Measurements from ENCODE around the gene ZNF512B.

The ZNF512B gene

DNA sequence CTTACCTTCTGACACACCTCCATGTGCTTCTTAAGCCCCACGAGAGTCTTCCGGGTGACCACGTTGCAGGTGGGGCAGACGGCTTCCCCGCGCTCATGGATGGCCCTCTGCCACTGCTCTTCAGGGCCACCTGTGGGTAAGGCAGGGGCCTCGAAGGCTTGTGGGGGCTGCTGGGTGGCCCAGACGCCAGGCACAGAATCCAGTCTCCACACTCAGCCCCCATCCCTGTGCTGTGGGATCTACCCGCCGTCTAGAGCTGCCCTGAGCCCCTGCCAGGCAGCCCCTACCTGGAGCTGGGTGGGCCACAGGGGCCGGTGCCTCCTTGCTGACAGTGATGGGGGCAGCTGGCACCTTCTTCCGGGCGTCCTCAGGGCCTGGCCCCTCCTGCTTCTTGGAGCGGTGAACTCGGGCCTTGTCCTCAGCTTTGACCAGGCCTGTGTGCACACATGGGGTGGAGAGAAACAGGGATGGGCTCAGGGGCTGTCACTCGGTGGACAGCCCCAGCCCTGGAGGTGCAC lies 5.9 kb downstream of the ZNF512B start:
- no peaks in the 10 kb centered on the region for H4K20me1 ChIP-seq (ENCODE audit: insufficient read depth, low read length, poor library complexity, severe bottlenecking)
- H3K9ac ChIP-seq (ENCODE audit: low read depth, low read length, poor library complexity, severe bottlenecking) = no peak overlapping the region
- H3K27me3 ChIP-seq (ENCODE audit: insufficient read depth, low read length, poor library complexity, severe bottlenecking) = no peaks in the 10 kb centered on the region
- no peak overlapping the region for H2AFZ ChIP-seq (ENCODE audit: low read length)
- no peaks in the 10 kb centered on the region for H3F3A ChIP-seq (ENCODE audit: low read depth)
- no peaks in the 10 kb centered on the region for H3K36me3 ChIP-seq (ENCODE audit: insufficient read depth, low read length)
- H3K4me3 ChIP-seq (ENCODE audit: low read length, poor library complexity, severe bottlenecking) = no peak overlapping the region
- TF ChIP-seq, protein P1, sequence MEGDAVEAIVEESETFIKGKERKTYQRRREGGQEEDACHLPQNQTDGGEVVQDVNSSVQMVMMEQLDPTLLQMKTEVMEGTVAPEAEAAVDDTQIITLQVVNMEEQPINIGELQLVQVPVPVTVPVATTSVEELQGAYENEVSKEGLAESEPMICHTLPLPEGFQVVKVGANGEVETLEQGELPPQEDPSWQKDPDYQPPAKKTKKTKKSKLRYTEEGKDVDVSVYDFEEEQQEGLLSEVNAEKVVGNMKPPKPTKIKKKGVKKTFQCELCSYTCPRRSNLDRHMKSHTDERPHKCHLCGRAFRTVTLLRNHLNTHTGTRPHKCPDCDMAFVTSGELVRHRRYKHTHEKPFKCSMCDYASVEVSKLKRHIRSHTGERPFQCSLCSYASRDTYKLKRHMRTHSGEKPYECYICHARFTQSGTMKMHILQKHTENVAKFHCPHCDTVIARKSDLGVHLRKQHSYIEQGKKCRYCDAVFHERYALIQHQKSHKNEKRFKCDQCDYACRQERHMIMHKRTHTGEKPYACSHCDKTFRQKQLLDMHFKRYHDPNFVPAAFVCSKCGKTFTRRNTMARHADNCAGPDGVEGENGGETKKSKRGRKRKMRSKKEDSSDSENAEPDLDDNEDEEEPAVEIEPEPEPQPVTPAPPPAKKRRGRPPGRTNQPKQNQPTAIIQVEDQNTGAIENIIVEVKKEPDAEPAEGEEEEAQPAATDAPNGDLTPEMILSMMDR (conservative IDR thresholded peaks at IDR 0.05; ENCODE audit: low read length) = no peak
- TF ChIP-seq EZH2phosphoT487 (IDR thresholded peaks at IDR 0.05; ENCODE audit: borderline replicate concordance) = no peak
- H3K79me2 ChIP-seq (ENCODE audit: insufficient read depth, low read length) = peaks cover 6% of the 10 kb centered on the region; the same call in 1 of the 2 replicates
- H3K9me3 ChIP-seq (ENCODE audit: insufficient read depth, low read depth, low read length) = no peaks in the 10 kb centered on the region
- no peaks in the 10 kb centered on the region for H3K9me2 ChIP-seq (replicated peaks; ENCODE audit: low read depth, low read length)
- H3K4me1 ChIP-seq (ENCODE audit: insufficient read depth, low read length, poor library complexity, severe bottlenecking) = peaks cover 12% of the 10 kb centered on the region
- no peak overlapping the region for H3K4me2 ChIP-seq (ENCODE audit: low read depth, low read length, poor library complexity, severe bottlenecking)

DNA sequence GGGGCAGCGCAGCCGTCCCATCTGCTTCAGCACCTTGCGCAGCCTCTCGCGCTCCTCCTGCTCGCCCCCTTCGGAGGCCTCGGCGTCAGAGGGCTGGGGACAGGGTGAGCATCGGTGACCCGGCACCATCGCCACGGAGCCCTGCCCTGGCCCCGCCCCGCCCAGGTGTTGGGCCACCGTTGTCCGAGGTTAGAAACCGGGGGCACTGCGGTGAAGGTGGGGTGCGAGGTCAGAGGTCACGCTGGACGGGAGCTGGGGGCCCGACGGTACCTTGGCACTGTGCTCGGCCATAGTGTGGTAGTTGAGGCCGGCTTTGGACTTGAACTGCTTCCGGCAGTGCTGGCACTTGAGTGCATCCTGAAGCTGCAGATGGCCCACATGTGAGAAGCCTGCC lies 6.4 kb downstream of the ZNF512B start:
- Histone ChIP-seq H3K4me2 (ENCODE audit: low read depth, low read length, poor library complexity, severe bottlenecking) (no peak overlapping the region), H4K20me1 (ENCODE audit: insufficient read depth, low read length, poor library complexity, severe bottlenecking) (no peaks in the 10 kb centered on the region), H3K4me1 (ENCODE audit: insufficient read depth, low read length, poor library complexity, severe bottlenecking) (peaks cover 7% of the 10 kb centered on the region), H3K9ac (ENCODE audit: low read depth, low read length, poor library complexity, severe bottlenecking) (no peak overlapping the region), H3K27me3 (ENCODE audit: insufficient read depth, low read length, poor library complexity, severe bottlenecking) (no peaks in the 10 kb centered on the region), H3K36me3 (ENCODE audit: insufficient read depth, low read length) (no peaks in the 10 kb centered on the region), H3K79me2 (ENCODE audit: insufficient read depth, low read length) (peaks cover under 1% of the 10 kb centered on the region; the same call in 1 of the 2 replicates), H3K4me3 (ENCODE audit: low read length, poor library complexity, severe bottlenecking) (no peak overlapping the region), H3K9me2 (replicated peaks; ENCODE audit: low read depth, low read length) (no peaks in the 10 kb centered on the region), H3K9me3 (ENCODE audit: insufficient read depth, low read depth, low read length) (no peaks in the 10 kb centered on the region), H2AFZ (ENCODE audit: low read length) (no peak overlapping the region), H3F3A (ENCODE audit: low read depth) (no peaks in the 10 kb centered on the region)
- TF ChIP-seq, protein P1 (conservative IDR thresholded peaks at IDR 0.05; ENCODE audit: low read length) = no peak
- TF ChIP-seq EZH2phosphoT487 (IDR thresholded peaks at IDR 0.05; ENCODE audit: borderline replicate concordance) = no peak

DNA sequence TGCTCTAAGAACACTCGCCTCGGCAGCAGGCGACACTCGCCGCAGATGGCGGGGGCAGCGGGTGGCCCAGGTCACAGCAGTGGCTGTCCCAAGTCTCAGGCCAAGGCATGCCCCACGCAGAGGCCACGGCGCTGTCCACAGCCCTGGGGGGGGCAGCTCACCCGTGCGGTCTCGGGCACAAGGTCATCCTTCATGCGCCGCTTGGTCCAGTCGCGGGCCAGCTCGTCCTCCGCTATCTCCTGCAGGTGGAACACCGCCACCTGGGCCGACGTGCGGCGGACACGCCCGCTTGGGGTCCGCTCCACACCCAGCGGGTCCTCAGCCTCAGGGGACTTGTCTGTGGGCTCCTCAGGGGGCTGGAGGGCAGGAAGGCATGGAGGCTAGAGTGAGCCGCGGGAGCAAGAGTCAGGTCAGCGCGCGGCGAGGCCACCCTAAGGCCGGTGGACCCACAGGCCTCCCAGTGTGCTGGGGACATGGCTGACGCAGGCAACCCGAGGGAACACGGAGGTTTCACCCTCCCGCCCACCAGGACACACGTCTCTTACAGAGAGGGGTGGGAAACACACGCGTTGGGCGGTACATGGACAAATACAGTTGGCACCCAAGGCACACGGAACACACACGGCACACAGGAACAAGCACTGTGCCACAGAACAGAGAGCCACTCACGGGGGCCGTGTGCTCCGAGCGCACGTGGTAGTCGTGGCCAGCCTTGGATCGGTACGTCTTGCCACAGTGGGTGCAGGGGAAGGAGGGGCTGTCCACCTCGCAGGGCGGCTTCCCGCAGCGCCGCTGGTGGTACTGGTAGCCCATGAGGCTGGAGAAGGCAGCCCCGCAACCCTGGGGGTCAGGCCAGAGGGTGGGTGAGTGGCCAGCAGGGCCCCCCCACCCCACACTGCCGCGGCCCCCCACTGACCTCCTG lies 7.0 kb downstream of the ZNF512B start:
- Histone ChIP-seq H3K79me2 (ENCODE audit: insufficient read depth, low read length) (no peaks in the 10 kb centered on the region), H3K27me3 (ENCODE audit: insufficient read depth, low read length, poor library complexity, severe bottlenecking) (no peaks in the 10 kb centered on the region), H3F3A (ENCODE audit: low read depth) (no peaks in the 10 kb centered on the region), H2AFZ (ENCODE audit: low read length) (no peak overlapping the region), H3K4me3 (ENCODE audit: low read length, poor library complexity, severe bottlenecking) (no peak overlapping the region), H3K4me2 (ENCODE audit: low read depth, low read length, poor library complexity, severe bottlenecking) (no peak overlapping the region), H3K36me3 (ENCODE audit: insufficient read depth, low read length) (no peaks in the 10 kb centered on the region), H3K9me3 (ENCODE audit: insufficient read depth, low read depth, low read length) (no peaks in the 10 kb centered on the region), H3K9ac (ENCODE audit: low read depth, low read length, poor library complexity, severe bottlenecking) (no peak overlapping the region), H3K4me1 (ENCODE audit: insufficient read depth, low read length, poor library complexity, severe bottlenecking) (peaks cover 5% of the 10 kb centered on the region), H3K9me2 (replicated peaks; ENCODE audit: low read depth, low read length) (no peaks in the 10 kb centered on the region), H4K20me1 (ENCODE audit: insufficient read depth, low read length, poor library complexity, severe bottlenecking) (no peaks in the 10 kb centered on the region)
- TF ChIP-seq, protein P1 (conservative IDR thresholded peaks at IDR 0.05; ENCODE audit: low read length) = no peak
- no peak for TF ChIP-seq EZH2phosphoT487 (IDR thresholded peaks at IDR 0.05; ENCODE audit: borderline replicate concordance)

Data from Loucy (cell line).